Adrenal gland (tissue), 12 donors: ENCODE measurements around the gene E2F8. TPM values are rescaled to one million over a fixed set of nuclear protein-coding genes. Genes with fewer than 3 reads are reported as not detected.

Source experiments
- DNase-seq, 7 donors: peaks; one replicate each; pipeline ENCODE4 v3.0.0-alpha.2; 2019 to 2020
- H3K27ac ChIP-seq, 5 donors: fragments of 200-600 bp; sonication (generic) in 4 of 5; 1 replicate in 3 of 5; 2 replicates in 2 of 5; pipeline versions ENCODE4 v1.5.1 to v1.8.0; 2016 to 2020; ENCODE audit warnings: mild to moderate bottlenecking in 1 of 5
- H3K27me3 ChIP-seq: fragments of 200-600 bp; 2 replicates; pipeline ENCODE4 v1.8.0; 2021
- H3K36me3 ChIP-seq, 2 donors: fragments of 200-600 bp; replicated peaks in 1 of 2; 1 replicate in 1 of 2; 2 replicates in 1 of 2; pipeline versions ENCODE4 v1.5.1 to v1.8.0; 2018 to 2022
- H3K4me1 ChIP-seq, 2 donors: fragments of 200-600 bp; replicated peaks in 1 of 2; 1 replicate in 1 of 2; 2 replicates in 1 of 2; pipeline versions ENCODE4 v1.5.1 to v1.8.0; 2018 to 2021
- H3K4me3 ChIP-seq, 4 donors: fragments of 200-600 bp; sonication (generic) in 3 of 4; one replicate each; pipeline ENCODE4 v1.5.1; 2016 to 2018
- H3K9me3 ChIP-seq, 3 donors: fragments of 200-600 bp; sonication (generic) in 1 of 3; replicated peaks in 1 of 3; 1 replicate in 2 of 3; 2 replicates in 1 of 3; pipeline versions ENCODE4 v1.5.1 to v1.8.0; 2016 to 2021
- CTCF ChIP-seq, 6 experiments: fragments of 450-650 bp in 4 of 6; fragments of 200-600 bp in 2 of 6; sonication (generic) in 1 of 6; IDR thresholded peaks; 1 replicate in 5 of 6; 2 replicates in 1 of 6; pipeline versions ENCODE4 v1.5.1 to v1.8.0; 2016 to 2021; ENCODE audit warnings: antibody characterized with exemption in 6 of 6, mild to moderate bottlenecking in 2 of 6, moderate library complexity in 1 of 6
- POLR2A ChIP-seq, 2 donors: fragments of 450-650 bp; IDR thresholded peaks; one replicate each; pipeline ENCODE4 v1.6.1; 2017; ENCODE audit warnings: antibody characterized with exemption in 2 of 2, mild to moderate bottlenecking in 2 of 2, moderate library complexity in 1 of 2
- WGBS, 4 donors: extraction: QIAGEN DNeasy Blood & Tissue Kit in 2 of 4; methylation state at CpG; one replicate each; pipeline versions ENCODE4 v1.1.5 to v1.1.7; 2013 to 2017; 5-methylcytosine and 5-hydroxymethylcytosine counted together
- intact Hi-C, 2 donors: fragments of 100-400 bp; cut with DNase I; formaldehyde crosslinking; loops; one replicate each; pipeline versions ENCODE4 v1.14.1 to v1.15.0; 2022 to 2023
- polyA plus RNA-seq, 3 donors: library from polyadenylated mRNA; stranded (reverse); fragments of 200-250 nt in 2 of 3; fragments of 350-450 nt in 1 of 3; fragmentation: Illumina TruSeq in 1 of 3; extraction: RNeasy Lipid Tissue Mini Kit (QIAGEN cat#74804) in 1 of 3; gene quantifications; one replicate each; pipeline ENCODE4 v1.2.3, GENCODE V29; 2013 to 2014
- total RNA-seq, 9 donors: library from RNA; depleted of rRNA in 4 of 9; stranded (reverse); fragments of >200 nt in 4 of 9; fragments of 120-200 nt in 1 of 9; fragmentation: NEBNext Ultra II Directional in 1 of 9; extraction: Animal tissue kit (Norgen Biotek cat#: 25700) in 1 of 9; gene quantifications; one replicate each; pipeline versions ENCODE4 v1.1.0 to v1.2.4, GENCODE V29; 2013 to 2023
- donor health status: healthy with polysubstance abuse.
- donor health status: Bipolar disorder and iron deficiency.
- donor health status: DM: yes; HTN: yes; CAD: no.
- donor health status: DM: no; HTN: no; CAD: no.
- donor health status: DM: no; HTN: no; CAD: no.
- donor health status: DM: yes; HTN: yes; CAD: no.

The E2F8 gene
- total and polyA plus RNA-seq, 12 donors: 0.07 to 4.4 (median 0.47) TPM; not detected in 2

- TF ChIP-seq POLR2A (IDR thresholded peaks at IDR 0.05): no peak
- TF ChIP-seq CTCF (IDR thresholded peaks at IDR 0.05): no peak
- Histone ChIP-seq H3K27me3 (no peaks in the 10 kb centered on the region), H3K4me1 (no peaks in the 10 kb centered on the region), H3K36me3 (no peaks in the 10 kb centered on the region), H3K4me3 (no peak overlapping the region), H3K27ac (no peak overlapping the region), H3K9me3 (no peaks in the 10 kb centered on the region)
- no peak for DNase-seq
- WGBS, 4 donors: 39 to 57% (median 49%) methylated on average over 5 to 6 of the region's 6 CpGs
- intact Hi-C loops: no loop called here
Observed at GRCh38 chr11:19200410-19201201, 40.1 kb downstream of the E2F8 start.

GRCh38 chr11:19199771-19200170 is 41.0 kb downstream of the E2F8 start:
- Histone ChIP-seq H3K36me3 (no peaks in the 10 kb centered on the region), H3K9me3 (no peaks in the 10 kb centered on the region), H3K4me3 (no peak overlapping the region), H3K27me3 (no peaks in the 10 kb centered on the region), H3K4me1 (no peaks in the 10 kb centered on the region), H3K27ac (no peak overlapping the region)
- DNase-seq: no peak
- TF ChIP-seq POLR2A (IDR thresholded peaks at IDR 0.05) (no peak), CTCF (IDR thresholded peaks at IDR 0.05) (no peak)
- WGBS, 4 donors: 45 to 56% (median 50%) methylated on average over 3 of the region's 3 CpGs
- intact Hi-C loops: no loop called here

- Histone ChIP-seq H3K4me3 (no peak overlapping the region), H3K36me3 (no peaks in the 10 kb centered on the region), H3K9me3 (no peaks in the 10 kb centered on the region), H3K27me3 (no peaks in the 10 kb centered on the region), H3K27ac (no peak overlapping the region), H3K4me1 (no peaks in the 10 kb centered on the region)
- no peak for TF ChIP-seq CTCF (IDR thresholded peaks at IDR 0.05)
- no peak for TF ChIP-seq POLR2A (IDR thresholded peaks at IDR 0.05)
- 76 to 91% (median 86%) methylated on average over 7 of the region's 7 CpGs for WGBS, 4 donors
- DNase-seq: no peak
- intact Hi-C loops: no loop called here
Observed at GRCh38 chr11:19199048-19199447, 41.7 kb downstream of the E2F8 start.

- intact Hi-C loops: no loop called here
- Histone ChIP-seq H3K4me1 (no peaks in the 10 kb centered on the region), H3K4me3 (no peak overlapping the region), H3K9me3 (no peaks in the 10 kb centered on the region), H3K27ac (no peak overlapping the region), H3K36me3 (no peaks in the 10 kb centered on the region), H3K27me3 (no peaks in the 10 kb centered on the region)
- 73 to 89% (median 83%) methylated on average over 6 of the region's 6 CpGs for WGBS, 4 donors
- TF ChIP-seq POLR2A (IDR thresholded peaks at IDR 0.05) (no peak), CTCF (IDR thresholded peaks at IDR 0.05) (no peak)
- no peak for DNase-seq
Observed at GRCh38 chr11:19196432-19196831, 44.3 kb downstream of the E2F8 start.
